HG03469 (cell line): Measurements from ENCODE around the gene PYDC1.
"Not testable (repeated sequence)": the region's sequence is repeated elsewhere in the genome, so short reads cannot be mapped to it uniquely, and the experiment has no call there.

Experiments
- ATAC-seq: cut with Tn5 transposase; IDR thresholded peaks from one replicate; pipeline ENCODE4 v1.9.1; 2021; ENCODE audit warnings: mild to moderate bottlenecking, moderate library complexity, moderate number of reproducible peaks; ENCODE audit not compliant: unreplicated experiment

The PYDC1 gene

GRCh38 chr16:31181102-31181830 lies 35.7 kb downstream of the PYDC1 start:
- no peak for ATAC-seq

- ATAC-seq = peak; percentile 41
These were observed 37.0 kb downstream of the PYDC1 start, which contains the start of gene FUS for GRCh38 chr16:31179747-31180459. FUS (plus strand) TSS chr16:31180139; CDS start chr16:31180215, 76 bp downstream.

- ATAC-seq = peak; percentile 2
These were observed 37.7 kb downstream of the PYDC1 start for GRCh38 chr16:31179219-31179746.

- no peak for ATAC-seq
These were observed 39.8 kb downstream of the PYDC1 start for GRCh38 chr16:31177136-31177535.

- ATAC-seq = not testable (repeated sequence)
These were observed 46.9 kb downstream of the PYDC1 start for GRCh38 chr16:31170048-31170447.

- no peak for ATAC-seq
These were observed 48.1 kb downstream of the PYDC1 start for GRCh38 chr16:31168848-31169247.

- ATAC-seq = no peak
These were observed 49.6 kb downstream of the PYDC1 start for GRCh38 chr16:31167315-31167714.
